Fibroblast of lung (primary cell): ENCODE results near the gene ZC3H12D. TPM values are rescaled to one million over a fixed set of nuclear protein-coding genes. Genes with fewer than 3 reads are reported as not detected.

ENCODE experiments used
- DNase-seq, 2 donors: peaks; one replicate each; pipeline versions ENCODE4 v3.0.0 to v3.0.0-alpha.2; 2010; ENCODE audit warnings: low read depth in 2 of 2
- H2AFZ ChIP-seq: 2 replicates; pipeline ENCODE4 v1.5.1; 2012; ENCODE audit warnings: low read length, control low read depth, inconsistent platforms
- H3K27ac ChIP-seq: 2 replicates; pipeline ENCODE4 v1.5.1; 2011; ENCODE audit warnings: low read length, control low read depth; ENCODE audit not compliant: insufficient read depth
- H3K27me3 ChIP-seq: 2 replicates; pipeline ENCODE4 v1.5.1; 2011; ENCODE audit warnings: mild to moderate bottlenecking, low read length; ENCODE audit not compliant: control insufficient read depth, insufficient read depth
- H3K36me3 ChIP-seq: 2 replicates; pipeline ENCODE4 v1.5.1; 2011; ENCODE audit warnings: low read length; ENCODE audit not compliant: control insufficient read depth, insufficient read depth
- H3K4me1 ChIP-seq: 2 replicates; pipeline ENCODE4 v1.5.1; 2011; ENCODE audit warnings: low read length; ENCODE audit not compliant: control insufficient read depth, insufficient read depth; ENCODE audit errors: extremely low read depth
- H3K4me2 ChIP-seq: 2 replicates; pipeline ENCODE4 v1.5.1; 2011; ENCODE audit warnings: low read length, control low read depth; ENCODE audit not compliant: insufficient read depth; ENCODE audit errors: extremely low read depth
- H3K4me3 ChIP-seq, 4 experiments: fragments of 200-600 bp in 1 of 4; sonication (generic) in 1 of 4; replicated peaks in 1 of 4; 2 replicates each; pipeline ENCODE4 v1.5.1; 2011 to 2016; ENCODE audit warnings: low read length in 4 of 4, low read depth in 3 of 4, mild to moderate bottlenecking in 3 of 4, control low read depth in 2 of 4, inconsistent platforms in 1 of 4, mixed read lengths in 1 of 4; ENCODE audit not compliant: insufficient read depth in 1 of 4; ENCODE audit errors: control extremely low read depth in 1 of 4
- H3K79me2 ChIP-seq: 2 replicates; pipeline ENCODE4 v1.5.1; 2012; ENCODE audit warnings: mild to moderate bottlenecking, low read length, inconsistent platforms; ENCODE audit not compliant: control insufficient read depth, insufficient read depth
- H3K9ac ChIP-seq: 2 replicates; pipeline ENCODE4 v1.5.1; 2011; ENCODE audit warnings: mild to moderate bottlenecking, low read length, control low read depth; ENCODE audit not compliant: insufficient read depth
- H3K9me3 ChIP-seq: 2 replicates; pipeline ENCODE4 v1.5.1; 2012; ENCODE audit warnings: low read depth, low read length; ENCODE audit not compliant: control insufficient read depth, insufficient read depth
- H4K20me1 ChIP-seq: 2 replicates; pipeline ENCODE4 v1.5.1; 2011; ENCODE audit warnings: low read length; ENCODE audit not compliant: control insufficient read depth, insufficient read depth; ENCODE audit errors: extremely low read depth
- CTCF ChIP-seq, 2 donors: IDR thresholded peaks in 1 of 2; conservative IDR thresholded peaks in 1 of 2; 1 replicate in 1 of 2; 2 replicates in 1 of 2; pipeline ENCODE4 v1.5.1; 2011 to 2012; ENCODE audit warnings: low read length in 2 of 2, control low read depth in 1 of 2, inconsistent platforms in 1 of 2, low read depth in 1 of 2, mild to moderate bottlenecking in 1 of 2
- EZH2 ChIP-seq: IDR thresholded peaks from 2 replicates; pipeline ENCODE4 v1.5.1; 2012; ENCODE audit warnings: low read length, control low read depth, mild to moderate bottlenecking; ENCODE audit errors: missing control alignments
- polyA plus RNA-seq, 2 donors: library from polyadenylated mRNA; depleted of rRNA in 1 of 2; stranded (reverse) in 1 of 2; unstranded in 1 of 2; fragments of >200 nt; gene quantifications; 2 replicates each; pipeline ENCODE4 v1.2.1, GENCODE V29; 2011 to 2012; ENCODE audit warnings: missing spikeins in 1 of 2
- total RNA-seq: library from RNA; depleted of rRNA; stranded (reverse); fragments of >200 nt; gene quantifications from 2 replicates; pipeline ENCODE4 v1.2.1, GENCODE V29; 2014

The ZC3H12D gene
- total and polyA plus RNA-seq, 2 donors (not counting 1 experiment from before 2014, with no cell fraction given): 0.01 to 0.17 TPM

DNA sequence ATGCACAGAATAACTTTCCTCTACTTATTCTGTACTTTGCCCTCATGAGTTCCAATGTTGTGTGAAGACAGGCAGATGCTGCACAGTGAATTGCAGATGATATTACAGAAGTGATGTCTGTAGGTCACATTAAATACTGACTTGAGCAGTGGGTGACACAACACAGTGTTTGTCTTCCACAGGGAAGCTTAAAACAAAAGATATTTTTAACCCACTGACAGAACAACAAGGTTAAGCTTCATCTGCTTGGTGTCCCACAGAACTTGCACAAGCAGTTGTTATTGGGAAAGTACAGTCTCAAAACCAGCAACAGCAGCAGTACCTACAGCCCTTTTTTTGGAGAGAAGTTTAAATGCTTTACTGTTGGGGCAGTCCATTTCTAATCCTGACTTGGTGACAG, 74.3 kb downstream of the ZC3H12D start:
- no peak overlapping the region for H3K4me2 ChIP-seq
- H3K9me3 ChIP-seq: no peaks in the 10 kb centered on the region
- TF ChIP-seq EZH2 (no peak), CTCF (conservative IDR thresholded peaks at IDR 0.05 in 1 of 2, IDR thresholded peaks at IDR 0.05 in 1 of 2; ENCODE audit: low read depth in 1 of 2, low read length in 2 of 2) (no peak)
- DNase-seq: no peak
- no peaks in the 10 kb centered on the region for H4K20me1 ChIP-seq
- no peaks in the 10 kb centered on the region for H3K27me3 ChIP-seq
- no peaks in the 10 kb centered on the region for H3K4me1 ChIP-seq
- no peak overlapping the region for H3K27ac ChIP-seq
- H3K79me2 ChIP-seq: no peaks in the 10 kb centered on the region
- H3K9ac ChIP-seq: no peak overlapping the region
- no peak overlapping the region for H3K4me3 ChIP-seq
- no peak overlapping the region for H2AFZ ChIP-seq
- peaks cover 6% of the 10 kb centered on the region for H3K36me3 ChIP-seq

- H3K79me2 ChIP-seq: no peaks in the 10 kb centered on the region
- H4K20me1 ChIP-seq: no peaks in the 10 kb centered on the region
- no peak overlapping the region for H2AFZ ChIP-seq
- no peak overlapping the region for H3K4me2 ChIP-seq
- H3K27me3 ChIP-seq: no peaks in the 10 kb centered on the region
- peaks cover 6% of the 10 kb centered on the region for H3K36me3 ChIP-seq
- H3K4me1 ChIP-seq: no peaks in the 10 kb centered on the region
- DNase-seq: no peak
- H3K9ac ChIP-seq: no peak overlapping the region
- no peak overlapping the region for H3K27ac ChIP-seq
- no peaks in the 10 kb centered on the region for H3K9me3 ChIP-seq
- TF ChIP-seq EZH2 (no peak), CTCF (conservative IDR thresholded peaks at IDR 0.05 in 1 of 2, IDR thresholded peaks at IDR 0.05 in 1 of 2; ENCODE audit: low read depth in 1 of 2, low read length in 2 of 2) (no peak)
- no peak overlapping the region for H3K4me3 ChIP-seq
These were observed 75.2 kb downstream of the ZC3H12D start for GRCh38 chr6:149409617-149410016.

- DNase-seq: peak in 1 of 2 donors; percentile 80
- H3K36me3 ChIP-seq: peaks cover 6% of the 10 kb centered on the region
These were observed 78.7 kb downstream of the ZC3H12D start for GRCh38 chr6:149405823-149406765.

More at GRCh38 chr6:149405823-149406765, 78.7 kb downstream of the ZC3H12D start:
- H4K20me1 ChIP-seq: no peaks in the 10 kb centered on the region
- no peaks in the 10 kb centered on the region for H3K27me3 ChIP-seq
- H3K4me3 ChIP-seq: no peak overlapping the region
- H3K4me1 ChIP-seq: no peaks in the 10 kb centered on the region
- no peaks in the 10 kb centered on the region for H3K9me3 ChIP-seq
- H3K4me2 ChIP-seq: no peak overlapping the region
- H3K79me2 ChIP-seq: no peaks in the 10 kb centered on the region
- no peak overlapping the region for H3K27ac ChIP-seq
- H3K9ac ChIP-seq: no peak overlapping the region
- no peak for TF ChIP-seq EZH2
- no peak for TF ChIP-seq CTCF (conservative IDR thresholded peaks at IDR 0.05 in 1 of 2, IDR thresholded peaks at IDR 0.05 in 1 of 2; ENCODE audit: low read depth in 1 of 2, low read length in 2 of 2)
- no peak overlapping the region for H2AFZ ChIP-seq
